MV-4-11 (cell line): Measurements from ENCODE around the gene NF1.
A peak's percentile ranks its signal among the peaks of the same experiment; 100 is the strongest.
"Not testable (repeated sequence)": the region's sequence is repeated elsewhere in the genome, so short reads cannot be mapped to it uniquely, and the experiment has no call there.

Experiments used
- DNase-seq: peaks from one replicate; lab custom pipeline; 2025; lab: John Stamatoyannopoulos, UW

NF1 gene

DNA sequence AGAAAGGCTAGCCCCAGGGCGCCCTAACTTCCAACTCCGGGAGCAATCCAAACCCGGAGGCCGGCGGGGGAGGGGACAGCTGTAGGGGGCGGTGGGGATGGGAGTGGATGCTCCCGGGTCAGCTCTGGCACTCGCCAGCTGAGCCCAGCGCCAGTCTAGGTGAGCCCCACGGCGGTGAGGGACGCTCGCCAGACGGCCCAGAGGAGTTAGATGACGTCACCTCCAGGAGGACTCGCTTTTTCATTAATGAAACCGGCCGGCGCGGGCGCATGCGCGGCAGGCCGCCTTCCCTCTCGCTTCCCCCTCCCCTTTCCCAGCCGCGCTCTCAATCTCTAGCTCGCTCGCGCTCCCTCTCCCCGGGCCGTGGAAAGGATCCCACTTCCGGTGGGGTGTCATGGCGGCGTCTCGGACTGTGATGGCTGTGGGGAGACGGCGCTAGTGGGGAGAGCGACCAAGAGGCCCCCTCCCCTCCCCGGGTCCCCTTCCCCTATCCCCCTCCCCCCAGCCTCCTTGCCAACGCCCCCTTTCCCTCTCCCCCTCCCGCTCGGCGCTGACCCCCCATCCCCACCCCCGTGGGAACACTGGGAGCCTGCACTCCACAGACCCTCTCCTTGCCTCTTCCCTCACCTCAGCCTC lies at the start of gene NF1:
NF1 (plus strand) TSS at position 378 of the 636 bp plus-strand sequence. CDS start 333 bp downstream, outside the sequence.
- DNase-seq = peak; percentile 91

DNA sequence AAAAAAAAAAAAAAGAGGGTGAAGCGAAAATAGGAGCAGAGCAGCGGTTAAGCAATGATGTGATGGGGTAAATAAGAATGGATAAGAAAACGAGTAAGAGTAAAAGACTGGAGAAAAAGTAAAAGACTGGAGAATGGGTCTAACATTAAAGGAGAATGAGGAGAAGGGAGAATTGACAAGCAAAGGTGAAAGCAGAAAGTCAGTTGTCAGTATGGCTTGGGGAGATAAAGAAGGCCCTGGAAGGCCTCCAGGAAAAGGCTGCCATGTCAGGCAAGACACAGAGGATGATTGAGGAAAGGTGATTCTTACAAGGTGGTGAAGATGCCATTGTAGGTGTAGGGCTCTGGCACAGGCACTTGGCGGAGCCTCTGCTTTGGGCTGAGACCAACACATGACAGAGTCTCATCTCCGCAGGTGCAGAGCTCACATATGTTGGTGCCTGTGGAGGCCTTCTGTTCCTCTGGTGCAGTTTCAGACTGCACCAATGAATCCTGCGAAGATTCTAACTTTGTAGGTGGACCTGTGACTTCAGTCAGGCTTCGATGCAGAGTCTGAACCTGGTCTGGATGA lies 47.8 kb upstream of the NF1 start:
- not testable (repeated sequence) for DNase-seq

- no peak for DNase-seq
Observed at GRCh38 chr17:31048142-31048541, 46.6 kb upstream of the NF1 start.

- DNase-seq = peak; percentile 3
Observed at GRCh38 chr17:31048780-31049179, 46.0 kb upstream of the NF1 start.

GRCh38 chr17:31050948-31051347 lies 43.8 kb upstream of the NF1 start:
- DNase-seq = no peak

GRCh38 chr17:31051506-31051905 lies 43.3 kb upstream of the NF1 start:
- DNase-seq = peak; percentile 81

DNA sequence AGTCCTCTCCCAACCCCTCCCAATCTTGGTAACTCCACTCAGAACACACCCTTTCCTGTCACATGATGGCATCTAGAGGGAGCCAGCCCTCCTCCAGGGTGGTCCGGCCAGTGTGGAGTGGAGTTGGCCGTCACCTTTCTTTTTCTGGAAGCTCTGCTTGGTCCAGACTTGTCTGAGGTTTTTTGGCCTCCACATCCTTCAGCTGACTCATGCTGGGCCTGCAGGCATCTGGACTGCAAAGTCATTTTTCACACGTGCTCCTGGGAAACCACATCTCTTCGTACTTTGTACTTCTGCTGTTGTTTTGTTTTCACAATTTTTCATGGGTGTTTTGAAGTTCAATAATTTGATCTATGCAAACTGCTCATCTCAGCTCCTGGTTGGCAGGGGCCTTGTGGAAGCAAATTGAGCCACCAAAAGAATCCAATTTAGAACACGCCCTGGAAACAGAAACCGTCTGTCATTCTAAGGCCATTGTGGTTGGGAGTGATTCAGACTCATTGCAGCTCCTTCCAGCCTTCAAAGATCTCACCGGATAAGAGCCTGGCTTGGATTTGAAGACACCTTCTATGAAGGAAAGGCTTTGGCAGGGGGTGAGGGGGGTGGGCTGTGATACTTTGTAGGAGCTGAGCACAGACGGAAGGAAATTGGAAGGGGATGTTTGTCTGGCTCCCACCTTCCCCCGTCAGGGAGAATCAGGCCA lies 42.4 kb upstream of the NF1 start:
- DNase-seq = peak; percentile 93

GRCh38 chr17:31053071-31053470 lies 41.7 kb upstream of the NF1 start:
- no peak for DNase-seq

- no peak for DNase-seq
Observed at GRCh38 chr17:31054761-31055160, 40.0 kb upstream of the NF1 start.

DNA sequence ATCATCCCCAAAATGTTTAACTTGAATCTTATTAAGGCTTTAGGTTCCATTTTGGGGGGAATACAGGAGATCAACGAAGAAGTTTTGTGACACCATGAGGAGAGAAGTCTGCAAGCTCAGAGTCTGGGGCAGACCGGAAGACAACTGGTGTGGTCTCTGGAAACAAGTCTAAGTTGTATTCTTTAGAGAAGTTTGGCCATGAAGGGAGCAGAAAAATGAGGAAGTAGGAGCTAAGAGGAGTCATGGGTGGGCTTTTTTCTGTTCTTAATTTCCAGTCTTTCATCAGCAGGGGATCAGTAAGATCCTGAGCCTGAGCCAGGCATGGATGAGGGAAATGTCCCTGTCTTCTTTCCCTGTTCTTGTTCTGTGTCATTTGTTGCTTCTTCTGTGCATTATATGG lies 35.8 kb upstream of the NF1 start:
- DNase-seq = peak; percentile 86

GRCh38 chr17:31060791-31061550 lies 33.8 kb upstream of the NF1 start:
- peak; percentile 28 for DNase-seq

GRCh38 chr17:31061678-31062077 lies 33.1 kb upstream of the NF1 start:
- no peak for DNase-seq

DNA sequence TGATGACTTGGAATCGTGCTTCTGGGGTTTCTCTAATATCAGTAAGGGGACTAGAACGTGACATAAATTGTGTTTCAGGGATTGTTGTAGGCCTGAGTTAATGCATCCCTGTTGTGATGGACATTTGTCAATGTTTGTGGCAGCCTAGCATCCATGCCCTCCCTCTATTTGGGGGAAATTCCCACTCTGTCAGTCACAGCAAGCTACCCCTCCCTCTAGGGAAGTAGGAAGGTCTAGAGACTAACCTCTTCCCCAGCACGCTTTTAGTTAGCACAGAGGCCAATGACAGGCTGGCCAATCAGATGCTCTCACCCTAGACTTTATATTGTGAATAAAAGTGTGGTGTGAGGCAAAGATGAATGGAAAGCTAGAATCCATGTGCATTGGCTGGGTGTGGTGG lies 32.4 kb upstream of the NF1 start:
- no peak for DNase-seq

DNA sequence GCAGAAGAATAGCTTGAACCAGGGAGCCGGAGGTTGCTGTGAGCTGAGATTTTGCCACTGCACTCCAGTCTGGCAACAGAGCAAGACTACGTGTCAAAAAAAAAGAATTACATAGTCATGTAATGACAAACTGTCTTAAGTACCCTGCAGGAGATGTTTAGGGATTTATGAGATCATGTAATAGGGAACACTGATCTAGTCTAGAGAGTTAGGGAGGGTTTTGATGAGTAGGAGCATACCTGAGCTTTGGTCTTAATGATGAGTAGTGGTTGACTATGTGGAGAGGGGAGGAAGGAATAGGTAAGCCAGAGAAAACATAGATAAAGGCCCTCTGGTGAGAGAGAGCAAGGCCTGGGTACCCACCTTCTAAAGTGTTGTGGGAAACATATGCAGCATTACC lies 30.1 kb upstream of the NF1 start:
- no peak for DNase-seq

GRCh38 chr17:31067691-31068184 lies 27.0 kb upstream of the NF1 start:
- DNase-seq = peak; percentile 63

DNA sequence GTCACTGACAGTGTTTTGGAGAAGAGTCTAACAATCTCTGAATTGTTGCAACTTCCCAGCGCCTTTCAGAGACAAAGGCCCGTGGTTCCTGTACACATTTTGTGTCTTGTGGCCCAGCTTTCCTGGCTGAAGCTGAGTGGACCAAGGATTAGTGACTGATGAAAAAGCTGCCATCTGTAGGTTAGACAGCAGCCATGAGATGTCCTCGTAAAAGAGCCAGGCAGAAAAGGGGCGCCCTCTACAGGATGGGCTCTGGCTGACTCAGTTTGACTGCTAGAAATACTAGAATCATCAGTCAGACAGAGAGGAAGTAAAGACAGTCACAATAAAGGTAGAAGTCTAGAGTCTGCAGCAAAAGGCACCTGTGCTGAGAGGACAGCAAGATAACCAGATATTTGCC lies 26.5 kb upstream of the NF1 start:
- DNase-seq = peak; percentile 54

GRCh38 chr17:31072186-31072585 lies 22.6 kb upstream of the NF1 start:
- no peak for DNase-seq

GRCh38 chr17:31073411-31073810 lies 21.4 kb upstream of the NF1 start:
- no peak for DNase-seq

DNA sequence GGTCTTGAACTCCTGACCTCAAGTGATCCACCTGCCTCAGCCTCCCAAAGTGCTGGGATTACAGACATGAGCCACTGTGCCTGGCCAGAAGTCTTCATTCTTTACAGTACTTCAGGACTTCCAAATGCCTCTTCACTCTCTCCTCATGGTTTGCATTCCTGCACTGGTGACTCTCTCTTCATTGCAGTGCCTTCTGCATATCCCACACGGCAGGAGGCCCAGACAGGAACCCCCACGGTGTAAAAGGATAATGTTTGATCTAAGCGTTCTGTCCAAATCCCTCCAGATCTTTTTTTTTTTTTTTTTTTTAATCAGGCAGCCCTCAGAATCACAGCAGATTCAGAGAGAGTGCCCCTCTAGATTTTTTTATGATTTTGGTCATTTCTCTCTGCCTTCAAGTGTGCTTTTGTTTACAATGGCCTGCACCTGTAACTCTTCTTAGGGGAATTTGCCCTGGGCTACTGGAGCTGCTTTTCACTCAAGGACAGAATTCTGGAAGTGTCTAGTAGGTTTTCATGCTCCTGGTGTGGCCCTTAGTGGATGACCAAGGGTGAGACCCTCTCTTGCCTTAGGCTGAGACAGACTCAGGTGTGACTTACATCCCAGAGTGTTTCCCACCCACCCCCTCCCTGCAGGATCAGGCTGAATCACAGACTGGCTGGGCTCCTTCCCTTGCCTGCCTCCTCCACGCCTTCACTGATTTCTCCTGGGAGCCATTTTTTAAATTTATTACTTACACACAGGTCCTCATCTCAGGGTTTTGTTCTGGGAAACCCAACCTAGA lies 19.8 kb upstream of the NF1 start:
- no peak for DNase-seq

- DNase-seq = no peak
Observed at GRCh38 chr17:31078290-31078689, 16.5 kb upstream of the NF1 start.

DNA sequence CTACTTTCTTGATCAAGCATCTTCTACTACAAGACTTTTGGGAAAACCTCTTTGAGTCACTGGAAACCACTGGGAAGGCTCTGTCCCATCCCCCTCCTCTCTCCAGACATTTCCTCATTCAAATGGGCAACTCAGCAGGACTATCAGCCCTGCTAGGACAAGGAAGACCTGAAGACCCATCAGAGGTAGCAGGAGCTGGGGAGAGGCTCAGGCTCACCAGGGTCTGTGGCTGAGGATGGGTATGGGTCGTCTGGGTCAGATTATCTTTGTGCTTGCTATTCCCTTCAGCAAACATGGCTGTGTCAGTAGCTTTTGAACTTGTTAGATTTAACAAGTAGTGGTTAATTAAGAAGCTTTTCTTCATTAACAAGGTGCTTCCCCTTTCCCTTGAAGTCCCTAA lies 15.0 kb upstream of the NF1 start:
- DNase-seq = no peak

- peak; percentile 84 for DNase-seq
Observed at GRCh38 chr17:31085563-31085962, 9.2 kb upstream of the NF1 start.
